Activated naive CD8-positive, alpha-beta T cell treated with anti-CD3 and anti-CD28 coated beads, Interleukin-2, amount 50 U/mL, for 16 hours (primary cell): Measurements from ENCODE around the gene PBX3.

ENCODE experiments used
- DNase-seq: peaks from one replicate; pipeline ENCODE4 v3.0.0-alpha.2; 2020; ENCODE audit warnings: low read depth, low spot score

The PBX3 gene

DNA sequence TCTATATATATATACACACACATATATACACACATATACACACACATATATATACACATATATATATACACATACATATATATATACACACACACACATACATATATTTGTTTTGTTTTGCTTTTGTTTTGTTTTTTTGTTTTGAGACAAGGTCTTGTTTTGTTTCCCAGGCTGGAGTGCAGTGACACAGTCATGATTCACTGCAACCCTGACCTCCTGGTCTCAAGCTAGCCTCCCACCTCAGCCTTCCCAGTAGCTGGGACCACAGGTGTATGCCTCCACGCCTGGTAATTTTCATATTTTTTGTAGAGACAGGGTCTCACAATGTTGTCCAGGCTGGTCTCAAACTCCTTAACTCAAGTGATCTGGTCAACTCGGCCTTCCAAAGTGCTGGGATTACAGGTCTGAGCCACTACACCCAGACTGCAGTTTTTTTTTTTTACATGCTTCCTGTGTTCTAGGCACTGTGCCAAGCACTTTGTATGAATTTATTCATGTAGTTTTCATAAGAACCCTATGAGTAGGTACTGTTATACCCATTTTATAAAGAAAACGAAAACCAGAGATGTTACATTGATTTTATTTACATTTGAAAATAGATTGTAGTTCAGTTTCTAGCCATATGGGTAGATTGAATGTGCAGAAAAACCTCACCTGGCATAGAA is 120.7 kb downstream of the PBX3 start:
- DNase-seq, result no peak

DNA sequence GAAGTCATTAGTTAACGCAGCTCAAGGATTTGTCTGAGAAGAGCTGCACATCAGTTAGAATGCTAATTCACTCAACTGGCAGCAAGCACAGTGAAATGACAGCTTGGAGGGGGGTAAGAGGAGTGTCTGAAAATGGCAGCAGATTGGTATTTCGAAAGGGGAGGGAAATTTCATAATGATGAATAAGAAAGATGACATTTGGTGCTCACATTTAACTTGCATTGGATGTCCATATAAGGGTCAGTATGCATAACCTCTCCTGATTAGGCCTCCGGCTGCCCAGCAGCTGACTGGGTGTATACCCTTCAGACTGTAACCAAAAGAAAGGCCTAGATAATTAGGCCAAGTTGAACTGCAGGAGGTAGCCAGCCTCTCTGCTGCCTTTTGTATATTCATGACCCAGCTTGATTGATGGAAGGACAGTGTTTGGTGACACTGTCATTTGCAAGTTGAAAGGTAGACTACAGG is 131.0 kb downstream of the PBX3 start:
- DNase-seq, result no peak

DNA sequence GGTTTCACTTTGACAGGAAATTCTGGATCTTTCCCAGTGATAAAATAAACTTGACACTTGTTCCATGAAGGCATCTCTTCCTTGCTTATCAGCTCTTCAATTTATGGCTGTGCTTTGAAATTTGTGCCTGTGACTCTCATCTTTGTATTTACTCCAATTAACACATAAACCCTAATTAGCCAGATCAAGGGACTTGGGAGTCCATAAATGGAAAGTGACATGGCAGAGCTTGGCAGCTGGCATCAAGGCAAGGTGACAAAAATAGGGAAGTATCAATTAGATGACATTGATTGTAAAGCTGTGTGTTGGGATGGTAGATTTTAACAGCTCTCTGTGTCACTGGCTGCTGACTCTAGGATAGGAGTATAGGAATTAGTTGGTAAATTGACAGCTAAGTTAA is 133.9 kb downstream of the PBX3 start:
- no peak for DNase-seq

DNA sequence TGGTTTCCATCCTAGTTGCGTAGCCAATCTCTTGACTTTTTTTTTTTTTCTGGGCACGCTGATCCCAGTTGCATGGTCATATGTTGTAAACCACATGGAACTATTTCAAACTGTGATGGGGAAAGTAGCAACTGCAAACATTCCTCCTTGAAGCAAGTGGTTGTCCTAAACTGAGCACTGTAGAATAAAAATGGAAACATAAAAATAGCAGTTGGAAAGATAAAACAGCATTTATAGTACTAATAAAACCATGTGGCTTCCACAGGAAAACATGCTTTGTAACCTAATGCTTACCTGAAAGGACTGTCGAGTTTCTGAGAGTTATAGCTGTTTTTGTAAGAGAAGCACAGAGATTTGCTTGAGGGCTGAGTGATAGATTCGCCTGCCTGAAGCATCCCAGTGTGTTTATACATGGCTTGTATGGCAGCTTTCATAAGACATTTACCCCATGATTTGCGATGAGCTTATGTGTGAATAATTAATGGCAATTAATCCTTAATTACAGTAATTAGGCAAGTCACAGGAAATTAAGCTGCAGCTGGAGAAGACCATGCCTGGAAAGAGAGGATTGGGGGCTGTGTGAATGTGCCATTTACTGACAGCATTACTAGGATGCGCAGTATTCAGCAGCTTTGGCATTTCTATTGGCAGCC is 136.5 kb downstream of the PBX3 start:
- DNase-seq, result no peak

DNA sequence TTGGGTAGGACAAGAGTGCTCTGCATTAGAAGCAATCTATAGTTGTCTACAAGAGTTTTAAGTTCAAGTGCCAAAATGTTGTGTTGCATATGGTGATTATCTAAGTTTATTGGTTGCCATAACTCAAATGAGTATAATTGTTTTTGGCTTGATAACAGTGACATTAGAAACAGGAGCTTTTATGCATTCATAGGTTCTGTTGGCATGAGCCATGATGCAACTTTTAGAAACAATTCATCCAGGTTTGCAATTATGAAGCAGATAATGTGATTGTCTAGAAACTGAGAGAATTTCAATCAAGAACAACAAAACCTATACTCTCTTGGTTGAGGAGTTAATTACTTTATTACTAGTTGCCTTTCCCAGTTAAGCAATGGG is 137.0 kb downstream of the PBX3 start:
- DNase-seq, result no peak

DNA sequence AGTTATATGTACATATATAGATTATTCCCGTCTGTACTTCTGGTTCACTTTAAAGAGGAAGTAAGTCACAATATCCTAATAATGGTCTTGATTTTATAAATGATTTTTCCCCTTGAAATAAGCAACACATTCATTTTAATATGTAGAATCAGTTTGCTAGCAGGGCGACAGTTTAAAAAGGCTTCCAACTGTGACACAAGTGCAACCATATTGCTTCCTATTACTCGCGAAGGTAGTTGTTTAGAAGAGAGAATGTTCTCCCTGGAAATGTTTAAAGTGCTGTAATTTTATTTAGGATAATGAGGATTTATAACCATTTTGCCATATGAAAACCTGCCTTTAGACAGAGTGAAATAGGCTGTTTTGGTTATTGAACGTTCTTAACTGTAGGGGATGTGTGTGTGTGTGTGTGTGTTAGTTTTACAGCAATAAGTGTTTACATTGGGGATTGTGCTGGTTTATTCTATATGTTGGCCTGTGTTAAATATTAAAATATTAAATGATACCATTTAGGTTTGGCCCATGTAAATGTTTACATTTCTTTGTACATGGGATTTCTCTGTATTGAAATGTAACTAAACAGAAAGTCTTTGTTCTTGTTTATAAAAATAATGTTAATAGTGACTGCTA is 138.3 kb downstream of the PBX3 start:
- no peak for DNase-seq

DNA sequence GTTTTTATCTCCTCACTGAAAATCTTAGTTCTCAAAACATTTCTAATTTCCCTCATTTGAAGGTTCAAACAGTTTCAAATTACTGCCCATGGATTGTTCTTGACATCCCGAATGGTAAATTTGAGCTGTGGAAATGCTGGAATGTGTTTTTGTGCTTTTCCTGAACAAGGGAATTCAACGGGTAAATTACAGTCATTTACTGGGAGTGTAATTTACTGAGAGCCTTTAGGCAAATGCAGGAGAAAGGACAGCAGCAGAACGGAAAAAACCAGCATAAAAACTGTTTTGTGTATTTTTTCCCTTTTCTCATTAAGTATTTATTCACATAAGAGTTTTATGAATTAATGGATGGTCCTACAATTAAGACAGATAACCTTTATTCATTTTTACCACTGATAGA is 139.2 kb downstream of the PBX3 start:
- no peak for DNase-seq

DNA sequence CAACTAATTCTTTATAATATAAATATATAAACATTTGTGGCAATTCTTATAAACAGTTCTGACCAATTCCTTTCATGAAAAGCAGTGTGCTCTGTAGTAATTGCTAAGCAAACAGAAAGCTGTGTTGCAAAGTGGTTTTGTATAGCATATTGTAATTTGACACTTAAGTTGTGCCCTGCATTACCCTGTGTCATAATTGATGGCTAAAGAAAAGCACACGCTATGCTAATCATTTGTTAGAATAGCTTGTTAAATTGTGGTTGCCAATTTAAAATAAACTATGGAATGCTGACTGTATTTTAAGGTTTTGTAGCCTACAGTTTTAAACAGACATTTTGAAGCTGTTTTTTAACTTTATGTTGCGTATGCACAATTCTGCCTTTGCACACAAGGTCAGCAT is 140.0 kb downstream of the PBX3 start:
- no peak for DNase-seq

DNA sequence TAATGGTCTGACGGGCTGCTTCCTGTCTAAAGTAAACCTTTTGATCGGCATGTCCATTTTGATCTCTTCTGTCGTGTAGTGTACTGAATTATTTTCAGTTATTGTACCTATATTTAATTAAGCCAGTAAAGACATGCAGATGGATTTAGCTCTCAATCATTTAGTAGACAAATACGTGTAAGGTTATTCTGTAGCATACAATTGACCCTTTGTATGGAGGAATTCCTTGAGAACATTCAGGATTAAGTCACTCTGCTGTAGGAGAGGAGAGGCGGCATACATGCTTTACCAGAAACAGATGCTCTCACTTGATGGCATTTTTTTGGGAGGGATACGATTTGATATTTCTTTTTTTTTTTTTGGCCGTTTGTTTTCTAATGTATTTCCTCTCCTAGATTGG is 141.0 kb downstream of the PBX3 start:
- no peak for DNase-seq

DNA sequence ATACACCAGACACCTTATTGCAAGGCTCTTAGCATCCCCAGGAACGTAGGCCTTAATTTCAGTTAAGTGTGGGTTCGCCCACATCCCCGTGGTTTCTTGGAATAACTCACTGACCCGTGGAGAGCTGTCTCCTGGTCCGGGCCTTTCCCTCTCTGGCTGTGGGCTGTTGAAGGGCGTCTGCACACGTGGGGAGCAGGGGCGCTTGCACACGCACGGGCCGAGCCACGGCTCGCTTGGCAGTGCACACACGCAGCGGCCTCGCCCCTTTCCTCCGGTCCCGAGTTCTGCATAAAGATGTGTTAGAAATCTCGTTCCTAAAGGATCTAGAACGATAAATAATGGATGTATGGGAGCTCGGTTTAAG is 141.9 kb downstream of the PBX3 start:
- no peak for DNase-seq

DNA sequence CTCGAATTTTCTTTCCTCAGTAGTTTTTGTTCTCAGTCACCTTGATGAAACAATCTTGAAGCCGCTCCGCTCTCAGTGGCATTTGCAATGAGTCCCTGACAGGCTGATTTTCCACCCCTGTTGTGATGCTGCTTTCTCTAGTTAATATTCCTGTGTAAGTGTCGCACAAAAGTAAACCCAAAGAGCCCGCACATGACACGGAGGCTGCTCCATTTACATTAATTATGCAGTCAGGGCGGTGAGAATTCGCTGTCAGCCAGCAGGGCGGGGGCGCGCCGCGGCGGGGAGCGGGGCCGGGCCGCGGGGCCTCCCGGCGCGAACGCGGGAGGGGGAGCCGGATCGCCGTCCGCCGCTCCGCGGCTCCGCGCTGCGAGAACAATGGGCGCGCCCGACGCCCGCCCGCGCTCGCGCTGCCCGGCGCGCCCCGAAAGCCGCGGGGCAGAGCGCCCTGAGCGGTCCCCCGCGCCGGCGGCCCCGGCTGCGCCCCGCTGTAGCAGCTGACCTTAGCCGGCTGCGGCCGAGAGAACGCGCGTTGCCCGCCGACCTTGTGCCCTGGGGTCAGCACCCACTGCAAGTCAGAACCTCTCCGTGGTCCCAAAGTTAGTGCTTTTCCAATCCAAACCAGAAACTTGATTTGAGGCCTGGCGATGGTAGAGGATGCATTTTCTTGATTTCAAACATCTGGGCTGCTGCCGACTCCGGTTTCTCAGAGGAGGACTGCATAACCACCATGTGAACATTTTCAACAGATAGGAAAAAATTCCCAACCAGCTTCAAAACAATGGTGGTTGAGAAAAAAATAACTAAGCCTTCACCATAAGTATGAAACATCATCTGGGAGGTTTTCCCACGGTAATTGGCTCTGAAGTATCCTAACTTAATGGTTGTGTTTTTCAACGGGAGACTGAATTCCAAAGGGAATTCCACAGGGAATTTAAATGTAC is 142.6 kb downstream of the PBX3 start:
- DNase-seq, result no peak

DNA sequence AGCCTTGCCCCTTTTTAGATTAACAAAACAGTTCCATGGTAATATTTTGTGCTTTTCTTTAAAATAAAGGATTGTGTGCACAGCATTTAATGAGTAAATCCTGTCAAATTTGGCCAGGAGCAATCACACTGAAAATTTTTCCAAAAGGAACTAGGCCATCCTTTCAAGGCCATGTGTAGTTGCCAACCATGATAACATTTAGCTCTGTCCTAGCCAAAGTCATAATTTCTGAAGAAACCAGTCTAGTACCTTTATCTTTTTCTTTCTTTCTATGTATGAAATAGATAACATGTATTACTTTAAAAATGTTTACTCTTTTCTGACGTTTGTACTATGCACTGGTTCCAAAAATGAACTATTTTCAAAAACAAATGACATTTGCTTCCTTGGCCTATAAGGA is 143.7 kb downstream of the PBX3 start:
- DNase-seq, result no peak

DNA sequence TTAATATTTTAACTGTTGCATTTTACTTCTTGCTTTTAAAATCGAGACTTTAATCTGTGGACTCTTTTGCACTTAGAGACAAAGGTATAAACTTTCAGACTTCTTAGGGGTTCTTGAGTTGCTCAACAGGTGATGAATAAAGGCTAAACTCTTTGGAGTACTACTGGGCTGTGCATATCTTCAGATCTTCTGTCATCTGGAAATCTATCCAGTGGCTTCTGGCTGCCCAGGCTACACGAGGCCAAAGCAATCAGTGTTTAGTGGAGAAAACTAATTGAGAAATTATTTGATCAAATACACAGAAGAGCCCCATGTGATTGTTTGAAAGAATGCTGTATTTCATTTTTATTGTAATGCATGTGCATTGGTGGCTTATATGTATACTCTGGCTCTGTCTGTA is 146.1 kb downstream of the PBX3 start:
- no peak for DNase-seq

DNA sequence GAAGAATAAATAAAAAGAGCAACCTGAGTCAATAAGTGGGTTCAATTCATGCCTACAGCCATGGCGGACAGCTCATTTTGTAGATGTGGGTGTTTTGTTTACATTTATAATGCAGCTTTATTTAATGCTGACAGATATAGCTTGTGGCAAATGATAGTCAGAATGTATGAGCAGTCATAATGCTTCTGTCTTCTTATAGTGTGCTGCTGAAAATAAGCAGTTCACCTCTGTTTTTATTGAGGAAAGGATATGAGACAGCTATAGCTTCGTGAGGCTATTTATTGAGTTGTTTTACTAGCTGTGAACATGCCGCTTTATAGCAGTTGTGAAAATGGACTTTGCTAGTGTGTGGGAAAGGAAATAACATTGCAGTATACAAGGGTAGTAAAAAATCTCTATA is 147.4 kb downstream of the PBX3 start:
- no peak for DNase-seq

DNA sequence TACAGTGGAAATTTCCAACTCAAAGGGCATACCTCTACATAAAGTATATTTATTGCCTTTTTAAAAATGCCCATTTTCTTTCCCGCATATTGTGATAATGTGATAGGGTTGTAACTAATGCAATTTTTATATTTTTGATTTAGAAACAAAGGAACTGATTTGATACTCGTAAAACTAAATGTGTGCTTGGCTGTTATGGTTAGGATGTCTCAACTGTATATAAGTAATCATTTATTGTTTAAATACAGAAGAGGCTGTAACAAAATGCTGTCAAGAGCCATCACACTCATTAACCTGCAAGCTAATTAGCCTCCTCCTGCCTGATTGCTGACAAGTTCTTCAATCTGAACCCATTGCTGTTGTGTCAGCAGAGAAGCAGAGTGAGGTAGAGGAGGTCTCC is 149.2 kb downstream of the PBX3 start:
- DNase-seq, result no peak

DNA sequence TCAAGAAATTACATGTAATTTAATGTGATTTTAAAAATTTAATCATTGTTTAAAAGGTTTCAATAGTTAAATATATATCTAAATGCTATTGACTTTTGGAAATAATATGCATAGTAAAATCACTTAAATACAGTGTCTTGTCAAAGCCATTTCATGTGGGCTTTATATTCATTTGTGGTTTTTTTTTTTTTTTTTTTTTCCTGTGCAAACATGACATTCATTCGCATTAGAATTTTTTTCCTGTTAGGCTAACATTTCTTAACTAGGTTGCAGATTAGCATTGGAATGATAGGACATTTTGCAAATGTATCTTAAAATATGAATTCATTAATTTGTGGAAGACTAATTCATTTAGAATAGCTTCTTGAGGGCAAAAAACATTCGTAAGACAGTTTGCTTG is 149.8 kb downstream of the PBX3 start:
- DNase-seq, result no peak

DNA sequence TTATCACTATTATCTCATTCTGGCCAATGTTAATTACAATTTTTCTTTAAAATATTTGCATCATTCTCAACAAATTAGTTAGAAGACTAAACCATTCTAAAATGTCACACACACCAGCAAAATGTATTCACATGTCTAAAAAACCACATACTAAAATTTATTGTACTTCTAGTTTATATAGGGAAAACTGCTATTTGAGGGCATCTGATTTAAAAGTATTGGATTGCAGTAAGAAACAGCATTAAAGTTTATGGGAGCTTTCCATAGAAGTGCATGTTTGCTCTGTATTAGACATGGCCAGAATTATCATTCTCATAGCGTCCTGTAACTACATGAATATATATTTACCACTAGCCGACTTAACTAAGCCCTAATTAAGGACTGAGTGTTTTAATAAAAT is 150.3 kb downstream of the PBX3 start:
- no peak for DNase-seq

DNA sequence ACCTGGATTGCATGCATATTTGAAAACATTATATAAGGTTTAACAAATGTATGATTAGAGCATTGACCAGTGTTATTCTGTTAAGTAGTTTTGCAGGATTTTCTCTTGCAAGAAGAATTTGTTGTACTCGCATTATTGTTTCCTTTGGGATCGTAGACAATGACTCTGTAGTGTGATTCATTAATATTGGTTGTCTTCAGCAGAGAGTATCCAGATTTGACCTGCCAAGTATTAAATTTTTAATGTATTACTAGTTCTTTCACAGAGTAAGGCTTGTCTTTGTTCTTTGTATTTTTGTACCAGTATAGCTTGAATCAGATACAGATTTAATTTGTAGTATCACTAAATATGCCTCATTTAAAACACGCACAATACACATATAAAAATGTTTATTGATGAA is 155.0 kb downstream of the PBX3 start:
- no peak for DNase-seq

DNA sequence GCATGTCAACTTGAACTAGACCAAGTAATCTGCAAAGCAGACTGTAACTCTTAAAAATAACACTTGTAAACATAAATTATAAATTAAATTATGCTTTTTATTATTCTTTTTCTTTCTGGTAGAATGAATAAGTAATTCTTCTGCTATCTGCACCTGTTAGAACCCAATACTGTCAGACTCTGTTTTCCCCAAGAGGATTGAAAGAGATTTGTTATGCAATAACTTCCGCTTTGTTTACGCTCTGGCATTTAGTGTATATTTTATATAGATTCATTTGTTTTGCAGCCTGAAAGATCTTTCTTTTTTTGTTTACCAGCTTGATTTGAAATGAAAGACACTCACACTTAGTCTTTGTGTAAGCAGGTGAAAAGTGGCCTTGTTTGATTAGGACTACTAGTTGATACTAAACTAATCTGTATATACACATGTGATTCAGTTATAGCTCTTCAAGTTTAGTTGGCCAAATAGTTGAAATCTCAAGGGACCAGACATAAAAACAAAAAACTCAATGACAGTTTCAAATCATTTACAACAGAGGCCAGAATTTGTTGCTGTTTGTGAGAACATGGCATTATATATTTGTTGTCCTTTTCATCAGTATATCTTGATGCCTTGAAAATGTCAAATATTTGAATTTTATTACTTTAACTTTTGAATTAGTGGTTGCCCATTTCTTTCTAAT is 155.8 kb downstream of the PBX3 start:
- DNase-seq, result no peak

DNA sequence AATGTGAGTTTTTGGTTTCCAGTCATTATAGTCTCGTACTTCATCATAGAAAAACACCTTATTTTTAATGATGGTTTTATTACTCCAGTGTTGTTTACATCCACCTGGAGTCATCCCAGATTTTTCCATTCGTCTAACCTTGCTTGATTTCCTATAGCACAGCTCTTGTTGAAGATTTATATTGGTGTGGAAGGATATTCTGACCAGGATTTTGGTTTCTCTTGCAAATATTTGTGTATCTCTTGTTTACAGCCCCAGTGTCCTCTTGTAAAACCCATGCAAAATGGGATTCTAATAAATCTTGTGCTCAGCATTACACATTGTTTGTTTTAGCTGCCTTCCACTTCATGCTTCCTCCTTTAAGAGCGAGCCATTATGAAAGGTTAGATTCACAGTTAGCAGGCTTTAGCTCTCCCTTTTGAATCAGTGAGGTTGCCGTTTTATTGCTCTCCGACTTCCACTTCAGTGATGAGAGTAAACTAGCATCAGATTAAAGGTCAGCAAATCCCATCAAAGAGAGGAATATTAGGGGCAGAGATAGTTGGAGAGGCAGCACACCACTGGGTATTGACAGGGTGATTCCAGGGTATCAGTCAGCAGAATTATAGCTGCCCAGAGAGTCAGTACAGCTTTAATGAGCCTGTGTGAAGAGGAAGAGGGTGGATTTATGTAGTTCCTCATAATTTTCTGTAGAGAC is 157.1 kb downstream of the PBX3 start:
- DNase-seq, result no peak

DNA sequence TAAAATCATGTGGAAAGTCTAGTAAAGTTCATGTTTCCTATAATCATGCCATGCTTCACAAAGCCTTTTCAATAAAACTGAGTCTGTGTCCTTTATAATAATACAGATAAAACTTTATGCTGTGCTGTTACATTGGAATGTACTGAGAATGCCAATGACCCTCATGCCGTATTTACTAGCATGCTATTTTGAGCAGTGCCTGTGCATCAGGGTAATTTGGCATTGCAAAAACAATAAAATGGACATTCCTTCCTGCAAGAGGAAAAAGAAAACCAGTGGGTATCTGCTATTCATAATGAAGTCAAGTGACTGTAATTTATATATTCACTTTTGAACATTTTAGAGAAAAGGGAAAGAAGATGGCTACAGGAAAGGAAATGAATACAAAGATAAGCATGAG is 159.0 kb downstream of the PBX3 start:
- DNase-seq, result no peak
